ENCODE data around the gene SLTM.

DNA sequence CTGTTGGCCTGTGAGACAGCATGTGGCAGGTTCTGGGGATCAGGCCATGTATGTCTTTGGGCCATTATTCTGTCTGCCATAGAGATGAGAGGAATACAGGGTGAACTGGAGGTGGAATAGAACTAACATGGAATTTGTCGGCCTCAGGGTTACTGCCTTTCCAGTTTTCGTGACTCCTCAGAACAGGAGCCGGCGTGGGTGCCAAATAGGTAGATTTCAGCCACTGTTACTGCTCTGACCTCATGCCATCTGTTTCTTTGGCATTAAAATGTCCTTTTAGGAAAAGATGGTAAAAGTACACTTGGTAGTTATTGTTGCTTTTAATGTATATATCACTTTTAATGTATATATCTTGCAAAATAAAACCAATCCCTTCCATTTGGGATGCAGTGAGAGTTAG lies 65.6 kb downstream of the SLTM start:
- no peak for TF ChIP-seq CTCF (IDR thresholded peaks at IDR 0.05)
- TF ChIP-seq POLR2A (IDR thresholded peaks at IDR 0.05): no peak
